HepG2 (cell line): ENCODE results near the gene DIP2C. TPM values are rescaled to one million over a fixed set of nuclear protein-coding genes. Genes with fewer than 3 reads are reported as not detected.

Experiments used
- ATAC-seq: fragments of 200-7000 bp; cut with Tn5 transposase; 3 replicates; pipeline ENCODE4 v1.9.1; 2020; ENCODE audit warnings: mild to moderate bottlenecking, moderate library complexity
- BruUV-seq: library from RNA; stranded (reverse); fragments of 400-500 nt; replicated peaks from 2 replicates; lab custom pipeline; 2021; lab: Mats Ljungman, UMichigan
- CTCF ChIA-PET: fragments of 300-600 bp; formaldehyde crosslinking; extraction: SDS; loops from one replicate; lab custom pipeline; 2021; ENCODE audit warnings: low total read pairs, inconsistent platforms, low intra/inter-chr PET ratio; lab: Yijun Ruan, JAX
- POLR2A ChIA-PET: fragments of 350-600 bp; sonication (Branson Sonifier 250); formaldehyde crosslinking; loops from one replicate; lab custom pipeline; 2020; ENCODE audit warnings: antibody characterized with exemption, inconsistent platforms; lab: Yijun Ruan, JAX
- DNase-seq: peaks from one replicate; pipeline ENCODE4 v3.0.0-alpha.2; 2015; ENCODE audit warnings: low spot score
- FAIRE-seq: peaks from 3 replicates; lab custom pipeline; 2011; peaks lifted over from hg19 to GRCh38; lab: Jason Lieb, UNC
- H2AFZ ChIP-seq: one replicate; pipeline ENCODE4 v1.6.1; 2011; ENCODE audit warnings: low read length, inconsistent platforms
- H3K27ac ChIP-seq: fragments of 300-600 bp; 3 replicates; pipeline ENCODE4 v1.8.0; 2011; ENCODE audit warnings: mixed run types, mild to moderate bottlenecking, mixed read lengths, low read length, inconsistent platforms; ENCODE audit not compliant: insufficient read depth; ENCODE audit errors: extremely low read length
- H3K27me3 ChIP-seq, 2 experiments: fragments of 200-600 bp in 1 of 2; 2 replicates in 1 of 2; 3 replicates in 1 of 2; pipeline versions ENCODE4 v1.6.0 to v1.8.0; 2011; ENCODE audit warnings: low read length in 2 of 2, mild to moderate bottlenecking in 2 of 2, moderate library complexity in 2 of 2, inconsistent platforms in 1 of 2; ENCODE audit not compliant: insufficient read depth in 2 of 2, control insufficient read depth in 1 of 2
- H3K36me3 ChIP-seq, 2 experiments: fragments of 200-600 bp in 1 of 2; replicated peaks in 1 of 2; 2 replicates in 1 of 2; 3 replicates in 1 of 2; pipeline versions ENCODE4 v1.5.1 to v1.8.0; 2011; ENCODE audit warnings: low read length in 2 of 2, inconsistent platforms in 1 of 2; ENCODE audit not compliant: insufficient read depth in 2 of 2, control insufficient read depth in 1 of 2
- H3K4me1 ChIP-seq: 2 replicates; pipeline ENCODE4 v1.5.1; 2012; ENCODE audit warnings: low read length, inconsistent platforms; ENCODE audit not compliant: insufficient read depth
- H3K4me2 ChIP-seq: 2 replicates; pipeline ENCODE4 v1.6.0; 2011; ENCODE audit warnings: low read depth, low read length, inconsistent platforms
- H3K4me3 ChIP-seq, 3 experiments: fragments of 200-600 bp in 1 of 3; sonication (generic), shearing (Covaris generic) in 1 of 3; replicated peaks in 1 of 3; 2 replicates each; pipeline ENCODE4 v1.5.1; 2011 to 2016; ENCODE audit warnings: low read length in 3 of 3, inconsistent platforms in 2 of 3, low read depth in 2 of 3, mild to moderate bottlenecking in 2 of 3, control low read depth in 1 of 3, mixed read lengths in 1 of 3; ENCODE audit not compliant: insufficient read depth in 1 of 3
- H3K79me2 ChIP-seq: one replicate; pipeline ENCODE4 v1.6.1; 2011; ENCODE audit warnings: low read length, inconsistent platforms; ENCODE audit not compliant: insufficient read depth
- H3K9ac ChIP-seq: 2 replicates; pipeline ENCODE4 v1.6.0; 2011; ENCODE audit warnings: mild to moderate bottlenecking, low read depth, low read length, inconsistent platforms; ENCODE audit not compliant: insufficient read depth
- H3K9me3 ChIP-seq: 2 replicates; pipeline ENCODE4 v1.5.1; 2012; ENCODE audit warnings: mild to moderate bottlenecking, low read length
- H4K20me1 ChIP-seq: 2 replicates; pipeline ENCODE4 v1.6.0; 2011; ENCODE audit warnings: inconsistent platforms, mild to moderate bottlenecking, low read length, moderate library complexity; ENCODE audit not compliant: insufficient read depth
- ARID2 ChIP-seq: sonication (generic); formaldehyde crosslinking; IDR thresholded peaks from 2 replicates; pipeline ENCODE4 v1.8.1; 2022; ENCODE audit warnings: mild to moderate bottlenecking, missing genetic modification reagents, borderline replicate concordance
- HMG20B ChIP-seq: conservative IDR thresholded peaks from 2 replicates; pipeline ENCODE4 v1.6.1; 2016; ENCODE audit warnings: missing genetic modification reagents, missing compliant biosample characterization
- JARID2 ChIP-seq: sonication (generic); formaldehyde crosslinking; IDR thresholded peaks from 2 replicates; pipeline ENCODE4 v1.8.1; 2023; ENCODE audit warnings: missing genetic modification reagents, inconsistent platforms; ENCODE audit not compliant: insufficient replicate concordance
- RBM39 ChIP-seq: fragments of 200-400 bp; formaldehyde crosslinking; IDR thresholded peaks from one replicate; pipeline ENCODE4 v1.6.1; 2018; ENCODE audit warnings: antibody characterized with exemption, mild to moderate bottlenecking, low read depth, low read length; ENCODE audit not compliant: poor library complexity, severe bottlenecking
- SNAPC2 ChIP-seq: sonication (generic); formaldehyde crosslinking; IDR thresholded peaks from 2 replicates; pipeline ENCODE4 v1.8.1; 2022; ENCODE audit warnings: mild to moderate bottlenecking, missing genetic modification reagents
- SRY ChIP-seq: sonication (generic); formaldehyde crosslinking; IDR thresholded peaks from 2 replicates; pipeline ENCODE4 v1.8.0; 2022; ENCODE audit warnings: mild to moderate bottlenecking, missing genetic modification reagents
- YEATS2 ChIP-seq: sonication (generic); formaldehyde crosslinking; IDR thresholded peaks from 2 replicates; pipeline ENCODE4 v1.4.0; 2020; ENCODE audit warnings: missing genetic modification reagents, borderline replicate concordance
- ZFY ChIP-seq: sonication (generic); formaldehyde crosslinking; IDR thresholded peaks from 2 replicates; pipeline ENCODE4 v1.4.0; 2020; ENCODE audit warnings: missing genetic modification reagents
- ZNF10 ChIP-seq: sonication (generic); formaldehyde crosslinking; IDR thresholded peaks from 2 replicates; pipeline ENCODE4 v1.4.0; 2020; ENCODE audit warnings: mild to moderate bottlenecking, low read depth, missing genetic modification reagents, borderline replicate concordance
- ZNF274 ChIP-seq: sonication (generic); formaldehyde crosslinking; IDR thresholded peaks from 2 replicates; pipeline ENCODE4 v1.5.1; 2020; ENCODE audit warnings: mild to moderate bottlenecking, missing genetic modification reagents
- ZNF296 ChIP-seq: sonication (generic); formaldehyde crosslinking; conservative IDR thresholded peaks from 2 replicates; pipeline ENCODE4 v1.5.0; 2020; ENCODE audit warnings: mild to moderate bottlenecking, missing genetic modification reagents
- ZNF513 ChIP-seq: sonication (generic); formaldehyde crosslinking; conservative IDR thresholded peaks from 2 replicates; pipeline ENCODE4 v1.5.0; 2020; ENCODE audit warnings: missing genetic modification reagents
- ZNF570 ChIP-seq: sonication (generic); formaldehyde crosslinking; IDR thresholded peaks from 2 replicates; pipeline ENCODE4 v1.4.0; 2020; ENCODE audit warnings: mild to moderate bottlenecking, missing genetic modification reagents, borderline replicate concordance
- ZNF660 ChIP-seq: sonication (generic); formaldehyde crosslinking; IDR thresholded peaks from 2 replicates; pipeline ENCODE4 v1.5.1; 2020; ENCODE audit warnings: mild to moderate bottlenecking, low read depth, missing genetic modification reagents, borderline replicate concordance
- WGBS: methylation state at CpG from one replicate; pipeline ENCODE4 v1.1.6; 2017; ENCODE audit warnings: low lambda C conversion rate; 5-methylcytosine and 5-hydroxymethylcytosine counted together
- in situ Hi-C: cut with HindIII; loops from 2 replicates; pipeline ENCODE4 v1.10.0; 2017; ENCODE audit warnings: low pct_unique_long_range_greater_than_20kb; ENCODE audit not compliant: extremely low pct_ligation_motif_present
- intact Hi-C: fragments of 100-400 bp; cut with micrococcal nuclease; formaldehyde crosslinking; loops from one replicate; pipeline ENCODE4 v1.10.0; 2022; ENCODE audit not compliant: unreplicated experiment
- polyA plus RNA-seq, 8 experiments: library from polyadenylated mRNA; depleted of rRNA in 3 of 8; stranded (reverse) in 7 of 8; unstranded in 1 of 8; fragments of >200 nt; fragmentation: Illumina TruSeq in 4 of 8; extraction: Trizol in 4 of 8; gene quantifications; 2 replicates each; pipeline versions ENCODE4 v1.2.1 to v1.2.3, GENCODE V29; 2011 to 2016; ENCODE audit warnings: low read depth in 4 of 8, missing spikeins in 1 of 8, mixed read lengths in 1 of 8; ENCODE audit not compliant: insufficient read depth in 1 of 8
- total RNA-seq, 5 experiments: library from RNA; depleted of rRNA; stranded (reverse); fragments of >200 nt; fragmentation: Illumina TruSeq; extraction: Trizol; gene quantifications; 2 replicates each; pipeline ENCODE4 v1.2.3, GENCODE V29; 2016; ENCODE audit warnings: low read depth in 1 of 5
- TF ChIP-seq, protein P1 (sequence below): sonication (generic); formaldehyde crosslinking; IDR thresholded peaks from 2 replicates; pipeline ENCODE4 v1.5.0; 2020; ENCODE audit warnings: missing genetic modification reagents, mild to moderate bottlenecking, borderline replicate concordance

Gene DIP2C
- total and polyA plus RNA-seq, 2 of the 13 experiments (the other 11 are each of a cell fraction or from before 2014, with no cell fraction given) = 2.2 to 2.7 TPM

DNA sequence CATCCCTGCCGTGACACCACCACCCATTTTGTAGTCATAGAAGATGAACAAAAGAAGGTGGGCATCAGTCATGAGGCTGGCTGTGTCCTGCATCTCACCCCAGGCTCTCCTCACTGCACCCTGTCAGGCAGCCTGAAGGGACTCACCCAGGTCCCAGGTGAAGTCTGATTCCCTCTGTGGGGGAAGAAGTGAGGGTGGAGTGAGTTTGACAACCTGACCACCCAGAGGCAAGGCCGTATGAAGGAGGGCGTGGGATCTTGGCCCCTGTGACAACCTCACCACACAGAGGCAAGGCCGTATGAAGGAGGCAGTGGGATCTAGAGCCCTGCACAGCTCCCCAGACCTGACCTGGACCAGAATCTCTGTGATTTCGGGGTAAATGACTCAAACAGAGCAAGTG is 152.5 kb downstream of the DIP2C start:
- DNase-seq (no peak), ATAC-seq (no peak), FAIRE-seq (no peak)
- intact Hi-C loops (no loop called here), in situ Hi-C loops (no loop called here)
- POLR2A ChIA-PET = no interaction called here
- Histone ChIP-seq H3K4me3 (no peak overlapping the region), H3K9me3 (no peaks in the 10 kb centered on the region), H3K27ac (no peak overlapping the region), H2AFZ (no peak overlapping the region), H3K27me3 (no peaks in the 10 kb centered on the region), H4K20me1 (no peaks in the 10 kb centered on the region), H3K4me1 (peaks cover 23% of the 10 kb centered on the region), H3K9ac (no peak overlapping the region), H3K4me2 (no peak overlapping the region), H3K36me3 (no peaks in the 10 kb centered on the region), H3K79me2 (no peaks in the 10 kb centered on the region)
- 70% methylated on average over 5 of the region's 5 CpGs for WGBS
- BruUV-seq = no TSS peak
- CTCF ChIA-PET = no interaction called here
- TF ChIP-seq ZNF274 (CRISPR knock-in tag) (no peak), ZNF10 (CRISPR knock-in tag) (no peak), SNAPC2 (CRISPR knock-in tag) (no peak), ZNF660 (CRISPR knock-in tag) (no peak), ZNF570 (CRISPR knock-in tag) (no peak), ZNF296 (CRISPR knock-in tag) (no peak), YEATS2 (no peak), ZNF513 (no peak), RBM39 (no peak), JARID2 (CRISPR knock-in tag) (no peak), HMG20B (CRISPR knock-in tag) (no peak), SRY (no peak), ARID2 (CRISPR knock-in tag) (no peak), ZFY (CRISPR knock-in tag) (no peak)
- TF ChIP-seq, protein P1, sequence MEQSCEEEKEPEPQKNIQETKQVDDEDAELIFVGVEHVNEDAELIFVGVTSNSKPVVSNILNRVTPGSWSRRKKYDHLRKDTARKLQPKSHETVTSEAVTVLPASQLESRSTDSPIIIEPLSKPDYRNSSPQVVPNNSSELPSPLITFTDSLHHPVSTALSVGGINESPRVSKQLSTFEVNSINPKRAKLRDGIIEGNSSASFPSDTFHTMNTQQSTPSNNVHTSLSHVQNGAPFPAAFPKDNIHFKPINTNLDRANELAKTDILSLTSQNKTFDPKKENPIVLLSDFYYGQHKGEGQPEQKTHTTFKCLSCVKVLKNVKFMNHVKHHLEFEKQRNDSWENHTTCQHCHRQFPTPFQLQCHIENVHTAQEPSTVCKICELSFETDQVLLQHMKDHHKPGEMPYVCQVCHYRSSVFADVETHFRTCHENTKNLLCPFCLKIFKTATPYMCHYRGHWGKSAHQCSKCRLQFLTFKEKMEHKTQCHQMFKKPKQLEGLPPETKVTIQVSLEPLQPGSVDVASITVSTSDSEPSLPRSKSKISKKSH (CRISPR knock-in tag) = no peak
